SK-N-SH (cell line): ENCODE results near the gene CREB3.

ENCODE experiments used
- FOSL2 ChIP-seq: IDR thresholded peaks from 2 replicates; pipeline ENCODE4 v1.4.0; 2012; ENCODE audit warnings: low read depth, mild to moderate bottlenecking, moderate library complexity, borderline replicate concordance
- REST ChIP-seq: IDR thresholded peaks from 2 replicates; pipeline ENCODE4 v1.6.1; 2012; ENCODE audit warnings: mild to moderate bottlenecking, low read depth, low read length, moderate library complexity

- TF ChIP-seq REST (no peak), FOSL2 (no peak)
These were observed 16.2 kb upstream of the CREB3 start for GRCh38 chr9:35716230-35716629.
